K562 (cell line): ENCODE measurements around the gene FAM20C. TPM values are rescaled to one million over a fixed set of nuclear protein-coding genes. Genes with fewer than 3 reads are reported as not detected.

ENCODE experiments used
- ATAC-seq: fragments of 200-7000 bp; cut with Tn5 transposase; 3 replicates; pipeline ENCODE4 v1.9.1; 2020; ENCODE audit warnings: moderate library complexity
- BruUV-seq: library from RNA; stranded (reverse); fragments of 400-500 nt; replicated peaks from 2 replicates; lab custom pipeline; 2021; lab: Mats Ljungman, UMichigan
- CTCF ChIA-PET: fragments of 300-600 bp; formaldehyde crosslinking; extraction: SDS; loops from one replicate; lab custom pipeline; 2021; ENCODE audit warnings: low intra/inter-chr PET ratio; lab: Yijun Ruan, JAX
- POLR2A ChIA-PET: fragments of 300-600, 350-650 bp; sonication (Branson Sonifier 250); formaldehyde crosslinking; extraction: SDS; loops from one replicate; lab custom pipeline; 2021; ENCODE audit warnings: antibody characterized with exemption, inconsistent platforms; lab: Yijun Ruan, JAX
- DNase-seq, 4 experiments: peaks; one replicate each; pipeline versions ENCODE4 v3.0.0 to v3.0.0-alpha.2; 2011 to 2018; ENCODE audit warnings: low spot score in 3 of 4, mixed read lengths in 3 of 4; ENCODE audit errors: extremely low read depth in 1 of 4
- FAIRE-seq: peaks from 2 replicates; lab custom pipeline; 2011; peaks lifted over from hg19 to GRCh38; lab: Jason Lieb, UNC
- H2AFZ ChIP-seq: 2 replicates; pipeline ENCODE4 v1.6.0; 2011; ENCODE audit warnings: low read depth, low read length, control low read depth, inconsistent platforms
- H3K27ac ChIP-seq: fragments of 200-600 bp; 3 replicates; pipeline ENCODE4 v1.8.0; 2011; ENCODE audit warnings: low read depth, mild to moderate bottlenecking, control low read depth, inconsistent platforms, low read length, moderate library complexity, mixed read lengths; ENCODE audit errors: extremely low read depth
- H3K27me3 ChIP-seq, 2 experiments: fragments of 300-600 bp in 1 of 2; 2 replicates in 1 of 2; 3 replicates in 1 of 2; pipeline versions ENCODE4 v1.6.0 to v1.8.0; 2011; ENCODE audit warnings: inconsistent platforms in 2 of 2, low read length in 2 of 2, mild to moderate bottlenecking in 1 of 2, mixed read lengths in 1 of 2, moderate library complexity in 1 of 2; ENCODE audit not compliant: control insufficient read depth in 2 of 2, insufficient read depth in 2 of 2
- H3K36me3 ChIP-seq: fragments of 300-600 bp; 3 replicates; pipeline ENCODE4 v1.8.0; 2011; ENCODE audit warnings: mild to moderate bottlenecking, low read length, inconsistent platforms; ENCODE audit not compliant: control insufficient read depth, insufficient read depth
- H3K4me1 ChIP-seq, 2 experiments: fragments of 200-600 bp in 1 of 2; replicated peaks in 1 of 2; 2 replicates in 1 of 2; 3 replicates in 1 of 2; pipeline versions ENCODE4 v1.5.1 to v1.8.0; 2011; ENCODE audit warnings: inconsistent platforms in 2 of 2, low read length in 2 of 2, mild to moderate bottlenecking in 1 of 2, mixed read lengths in 1 of 2, moderate library complexity in 1 of 2; ENCODE audit not compliant: control insufficient read depth in 2 of 2, insufficient read depth in 2 of 2
- H3K4me2 ChIP-seq: 2 replicates; pipeline ENCODE4 v1.6.1; 2011; ENCODE audit warnings: low read length, control low read depth, inconsistent platforms, mixed read lengths; ENCODE audit not compliant: insufficient read depth
- H3K4me3 ChIP-seq: fragments of 200-600 bp; sonication (generic), shearing (Covaris generic); 2 replicates; pipeline ENCODE4 v1.5.1; 2016; ENCODE audit warnings: control low read depth, inconsistent platforms
- H3K79me2 ChIP-seq: fragments of 200-600 bp; 3 replicates; pipeline ENCODE4 v1.8.0; 2011; ENCODE audit warnings: low read length, inconsistent platforms; ENCODE audit not compliant: control insufficient read depth, insufficient read depth
- H3K9ac ChIP-seq, 2 experiments: 2 replicates each; pipeline versions ENCODE4 v1.6.0 to v1.6.1; 2011; ENCODE audit warnings: low read depth in 2 of 2, low read length in 2 of 2, control low read depth in 1 of 2, inconsistent platforms in 1 of 2, mild to moderate bottlenecking in 1 of 2, mixed read lengths in 1 of 2; ENCODE audit not compliant: insufficient read depth in 1 of 2
- H3K9me1 ChIP-seq: one replicate; pipeline ENCODE4 v1.6.0; 2011; ENCODE audit warnings: inconsistent platforms, mild to moderate bottlenecking, low read length, moderate library complexity; ENCODE audit not compliant: control insufficient read depth, insufficient read depth
- H3K9me3 ChIP-seq: replicated peaks from 2 replicates; pipeline ENCODE4 v1.5.1; 2011; ENCODE audit warnings: low read depth, low read length, inconsistent platforms; ENCODE audit not compliant: control insufficient read depth, insufficient read depth
- H4K20me1 ChIP-seq: replicated peaks from 2 replicates; pipeline ENCODE4 v1.6.1; 2011; ENCODE audit warnings: low read length, inconsistent platforms, mixed read lengths; ENCODE audit not compliant: control insufficient read depth, insufficient read depth
- ARID4B ChIP-seq: sonication (generic); formaldehyde crosslinking; IDR thresholded peaks from 2 replicates; pipeline ENCODE4 v1.8.0; 2022; ENCODE audit warnings: mild to moderate bottlenecking, missing genetic modification reagents
- BRF2 ChIP-seq: IDR thresholded peaks from 3 replicates; pipeline ENCODE4 v1.6.1; 2011; ENCODE audit warnings: borderline replicate concordance, mild to moderate bottlenecking; ENCODE audit not compliant: insufficient read length, insufficient read depth
- HBP1 ChIP-seq: fragments of 450-650 bp; formaldehyde crosslinking; IDR thresholded peaks from 2 replicates; pipeline ENCODE4 v1.4.0; 2022; ENCODE audit warnings: missing genetic modification characterization
- HDAC8 ChIP-seq: fragments of 450-650 bp; IDR thresholded peaks from 2 replicates; pipeline ENCODE4 v1.6.1; 2016; ENCODE audit warnings: mild to moderate bottlenecking, missing genetic modification characterization, moderate library complexity, missing compliant biosample characterization
- PHF21A ChIP-seq: fragments of 450-650 bp; IDR thresholded peaks from 2 replicates; pipeline ENCODE4 v1.6.1; 2017; ENCODE audit warnings: low read depth, borderline replicate concordance
- TRIM28 ChIP-seq: fragments of 450-650 bp; IDR thresholded peaks from 2 replicates; pipeline ENCODE4 v1.6.1; 2017
- ZFP30 ChIP-seq: fragments of 250-450 bp; sonication (Bioruptor Pico); IDR thresholded peaks from 2 replicates; pipeline ENCODE4 v1.8.0; 2022; ENCODE audit warnings: moderate library complexity, mild to moderate bottlenecking, inconsistent platforms, borderline replicate concordance
- ZNF311 ChIP-seq: fragments of 250-450 bp; sonication (Bioruptor Pico); IDR thresholded peaks from 2 replicates; pipeline ENCODE4 v1.4.0; 2020; ENCODE audit warnings: mild to moderate bottlenecking, moderate library complexity
- ZNF639 ChIP-seq, 2 experiments: fragments of 200-800 bp in 1 of 2; sonication (Bioruptor generic) in 1 of 2; sonication (generic) in 1 of 2; formaldehyde crosslinking in 1 of 2; IDR thresholded peaks in 1 of 2; conservative IDR thresholded peaks in 1 of 2; 2 replicates each; pipeline versions ENCODE4 v1.5.0 to v1.6.1; 2016 to 2020; ENCODE audit warnings: missing compliant biosample characterization in 1 of 2, missing genetic modification characterization in 1 of 2, missing genetic modification reagents in 1 of 2
- WGBS: fragments of 100-300 bp; shearing (Covaris generic); methylation state at CpG from one replicate; pipeline ENCODE4 v1.1.6; 2016; ENCODE audit warnings: low coverage, mixed read lengths; ENCODE audit not compliant: insufficient coverage; ENCODE audit errors: missing lambda C conversion rate; 5-methylcytosine and 5-hydroxymethylcytosine counted together
- in situ Hi-C: fragments of 300-500 bp; cut with MboI; formaldehyde crosslinking; loops from 4 replicates; pipeline ENCODE4 v1.15.0; 2018; ENCODE audit warnings: inconsistent platforms, mixed read lengths
- intact Hi-C: fragments of 100-400 bp; cut with micrococcal nuclease; formaldehyde crosslinking; loops from 2 replicates; pipeline ENCODE4 v1.14.2; 2022
- polyA plus RNA-seq, 8 experiments: library from polyadenylated mRNA; depleted of rRNA in 4 of 8; stranded (reverse) in 5 of 8; unstranded in 3 of 8; fragments of >200 nt; fragmentation: Nextera tagmentation in 2 of 8; fragmentation: Illumina TruSeq in 1 of 8; extraction: Ambion mirVana in 2 of 8; extraction: Trizol in 1 of 8; gene quantifications; 2 replicates each; pipeline versions ENCODE4 v1.2.1 to v1.2.3, GENCODE V29; 2011 to 2014; ENCODE audit warnings: inconsistent platforms in 1 of 8, missing spikeins in 1 of 8
- total RNA-seq, 7 experiments: library from RNA; depleted of rRNA in 6 of 7; stranded (reverse); fragments of >200 nt in 6 of 7; fragmentation: Illumina TruSeq in 2 of 7; extraction: Trizol in 2 of 7; gene quantifications; 2 replicates each; pipeline versions ENCODE4 v1.2.1 to v1.2.3, GENCODE V29; 2011 to 2021; ENCODE audit warnings: low replicate concordance in 1 of 7
- TF ChIP-seq, protein P1 (sequence below): fragments of 250-450 bp; sonication (Bioruptor Pico); IDR thresholded peaks from 2 replicates; pipeline ENCODE4 v1.8.0; 2021; ENCODE audit warnings: mild to moderate bottlenecking, moderate library complexity

The FAM20C gene
- total and polyA plus RNA-seq, 9 of the 15 experiments (the other 6 are each of a cell fraction or from before 2014, with no cell fraction given) = 0.09 TPM; not detected in 8

DNA sequence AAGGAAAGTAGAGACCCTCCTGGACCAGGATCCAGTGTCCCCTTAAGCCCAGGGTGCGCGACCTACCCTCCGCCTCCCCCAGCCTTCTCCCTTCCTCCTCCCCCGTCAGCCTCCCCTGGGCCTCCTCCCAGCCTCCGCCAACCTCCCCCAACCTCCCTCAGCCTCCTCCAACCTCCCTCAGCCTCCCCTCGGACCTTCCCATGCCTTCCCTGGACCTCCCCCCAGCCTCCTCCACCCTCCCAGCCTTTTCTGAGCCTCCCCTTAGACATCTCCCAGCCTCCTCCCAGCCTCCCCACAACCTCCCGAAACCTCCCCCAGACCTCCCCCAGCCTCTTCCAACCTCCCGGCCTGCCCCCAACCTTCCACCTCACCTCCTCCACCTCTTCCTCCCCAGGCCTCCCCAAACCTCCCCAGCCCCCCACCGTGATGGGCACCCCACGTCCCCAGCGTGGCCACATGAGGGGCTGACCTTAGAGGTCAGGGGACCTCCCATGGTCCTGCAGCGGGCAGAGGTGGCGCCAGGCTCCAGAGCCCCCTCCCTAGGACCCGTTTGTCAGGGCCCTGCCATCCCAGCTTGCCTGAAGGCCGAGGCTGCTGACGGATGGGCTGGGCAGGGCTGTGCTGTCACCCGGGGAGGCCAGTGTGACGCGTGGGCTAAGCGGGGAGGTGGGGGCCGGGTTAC lies 18.8 kb downstream of the FAM20C start:
- H3K4me3 ChIP-seq = no peak overlapping the region
- WGBS = 15% methylated on average over 5 of the region's 21 CpGs
- TF ChIP-seq BRF2 (no peak), TRIM28 (no peak), PHF21A (no peak), HDAC8 (tag) (no peak), HBP1 (CRISPR knock-in tag) (no peak), ZNF639 (CRISPR knock-in tag; conservative IDR thresholded peaks at IDR 0.05 in 1 of 2, IDR thresholded peaks at IDR 0.05 in 1 of 2) (no peak), ZNF311 (CRISPR knock-in tag) (no peak), ZFP30 (CRISPR knock-in tag) (no peak), ARID4B (CRISPR knock-in tag) (no peak)
- TF ChIP-seq, protein P1, sequence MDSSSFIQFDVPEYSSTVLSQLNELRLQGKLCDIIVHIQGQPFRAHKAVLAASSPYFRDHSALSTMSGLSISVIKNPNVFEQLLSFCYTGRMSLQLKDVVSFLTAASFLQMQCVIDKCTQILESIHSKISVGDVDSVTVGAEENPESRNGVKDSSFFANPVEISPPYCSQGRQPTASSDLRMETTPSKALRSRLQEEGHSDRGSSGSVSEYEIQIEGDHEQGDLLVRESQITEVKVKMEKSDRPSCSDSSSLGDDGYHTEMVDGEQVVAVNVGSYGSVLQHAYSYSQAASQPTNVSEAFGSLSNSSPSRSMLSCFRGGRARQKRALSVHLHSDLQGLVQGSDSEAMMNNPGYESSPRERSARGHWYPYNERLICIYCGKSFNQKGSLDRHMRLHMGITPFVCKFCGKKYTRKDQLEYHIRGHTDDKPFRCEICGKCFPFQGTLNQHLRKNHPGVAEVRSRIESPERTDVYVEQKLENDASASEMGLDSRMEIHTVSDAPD (CRISPR knock-in tag) = no peak
- no peaks in the 10 kb centered on the region for H3K9me3 ChIP-seq
- no peak overlapping the region for H2AFZ ChIP-seq
- ATAC-seq = no peak
- no peak overlapping the region for H3K27ac ChIP-seq
- peaks cover 38 to 71% of the 10 kb centered on the region in 2 experiments; a peak in 4 of 5 replicates for H3K27me3 ChIP-seq
- no peaks in the 10 kb centered on the region for H3K36me3 ChIP-seq
- no TSS peak for BruUV-seq
- CTCF ChIA-PET = no interaction called here
- intact Hi-C loops = no loop called here
- no peak for FAIRE-seq
- H3K9ac ChIP-seq = no peak overlapping the region
- peaks cover 0 to 16% of the 10 kb centered on the region in 2 experiments; a peak in 2 of 5 replicates for H3K4me1 ChIP-seq
- no peaks in the 10 kb centered on the region for H3K9me1 ChIP-seq
- peaks cover 16% of the 10 kb centered on the region; the same call in 1 of the 2 replicates for H4K20me1 ChIP-seq
- POLR2A ChIA-PET = interaction anchor here (0.6 kb wide), 1 partner anchor 59 kb away, joined by 4 read pairs; no protein-coding TSS in a partner anchor
- H3K79me2 ChIP-seq = no peaks in the 10 kb centered on the region
- H3K4me2 ChIP-seq = no peak overlapping the region
- in situ Hi-C loops = no loop called here
- no peak for DNase-seq
